Measurements from ENCODE around the gene SPATA21.

DNA sequence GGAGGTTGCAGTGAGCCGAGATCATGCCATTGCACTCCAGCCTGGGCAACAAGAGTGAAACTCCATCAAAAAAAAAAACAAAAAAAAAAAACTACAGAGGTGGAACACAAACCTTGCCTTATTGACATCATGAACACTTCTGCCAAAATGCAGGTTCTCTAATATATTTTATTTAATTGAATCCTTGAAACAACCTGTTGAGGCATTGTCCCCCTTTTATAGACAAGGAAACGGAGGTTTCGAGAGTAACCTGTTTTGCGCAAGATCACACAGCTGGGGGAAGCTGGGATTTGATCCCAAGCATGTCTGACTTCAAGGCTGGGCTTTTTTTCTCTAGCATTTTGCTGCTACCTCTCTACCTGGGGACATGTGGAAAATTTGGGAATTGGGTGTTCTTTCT is 67.4 kb downstream of the SPATA21 start:
- TF ChIP-seq, protein P1, sequence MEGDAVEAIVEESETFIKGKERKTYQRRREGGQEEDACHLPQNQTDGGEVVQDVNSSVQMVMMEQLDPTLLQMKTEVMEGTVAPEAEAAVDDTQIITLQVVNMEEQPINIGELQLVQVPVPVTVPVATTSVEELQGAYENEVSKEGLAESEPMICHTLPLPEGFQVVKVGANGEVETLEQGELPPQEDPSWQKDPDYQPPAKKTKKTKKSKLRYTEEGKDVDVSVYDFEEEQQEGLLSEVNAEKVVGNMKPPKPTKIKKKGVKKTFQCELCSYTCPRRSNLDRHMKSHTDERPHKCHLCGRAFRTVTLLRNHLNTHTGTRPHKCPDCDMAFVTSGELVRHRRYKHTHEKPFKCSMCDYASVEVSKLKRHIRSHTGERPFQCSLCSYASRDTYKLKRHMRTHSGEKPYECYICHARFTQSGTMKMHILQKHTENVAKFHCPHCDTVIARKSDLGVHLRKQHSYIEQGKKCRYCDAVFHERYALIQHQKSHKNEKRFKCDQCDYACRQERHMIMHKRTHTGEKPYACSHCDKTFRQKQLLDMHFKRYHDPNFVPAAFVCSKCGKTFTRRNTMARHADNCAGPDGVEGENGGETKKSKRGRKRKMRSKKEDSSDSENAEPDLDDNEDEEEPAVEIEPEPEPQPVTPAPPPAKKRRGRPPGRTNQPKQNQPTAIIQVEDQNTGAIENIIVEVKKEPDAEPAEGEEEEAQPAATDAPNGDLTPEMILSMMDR (IDR thresholded peaks at IDR 0.05; ENCODE audit: poor library complexity, severe bottlenecking), result no peak
- TF ChIP-seq, protein P2, sequence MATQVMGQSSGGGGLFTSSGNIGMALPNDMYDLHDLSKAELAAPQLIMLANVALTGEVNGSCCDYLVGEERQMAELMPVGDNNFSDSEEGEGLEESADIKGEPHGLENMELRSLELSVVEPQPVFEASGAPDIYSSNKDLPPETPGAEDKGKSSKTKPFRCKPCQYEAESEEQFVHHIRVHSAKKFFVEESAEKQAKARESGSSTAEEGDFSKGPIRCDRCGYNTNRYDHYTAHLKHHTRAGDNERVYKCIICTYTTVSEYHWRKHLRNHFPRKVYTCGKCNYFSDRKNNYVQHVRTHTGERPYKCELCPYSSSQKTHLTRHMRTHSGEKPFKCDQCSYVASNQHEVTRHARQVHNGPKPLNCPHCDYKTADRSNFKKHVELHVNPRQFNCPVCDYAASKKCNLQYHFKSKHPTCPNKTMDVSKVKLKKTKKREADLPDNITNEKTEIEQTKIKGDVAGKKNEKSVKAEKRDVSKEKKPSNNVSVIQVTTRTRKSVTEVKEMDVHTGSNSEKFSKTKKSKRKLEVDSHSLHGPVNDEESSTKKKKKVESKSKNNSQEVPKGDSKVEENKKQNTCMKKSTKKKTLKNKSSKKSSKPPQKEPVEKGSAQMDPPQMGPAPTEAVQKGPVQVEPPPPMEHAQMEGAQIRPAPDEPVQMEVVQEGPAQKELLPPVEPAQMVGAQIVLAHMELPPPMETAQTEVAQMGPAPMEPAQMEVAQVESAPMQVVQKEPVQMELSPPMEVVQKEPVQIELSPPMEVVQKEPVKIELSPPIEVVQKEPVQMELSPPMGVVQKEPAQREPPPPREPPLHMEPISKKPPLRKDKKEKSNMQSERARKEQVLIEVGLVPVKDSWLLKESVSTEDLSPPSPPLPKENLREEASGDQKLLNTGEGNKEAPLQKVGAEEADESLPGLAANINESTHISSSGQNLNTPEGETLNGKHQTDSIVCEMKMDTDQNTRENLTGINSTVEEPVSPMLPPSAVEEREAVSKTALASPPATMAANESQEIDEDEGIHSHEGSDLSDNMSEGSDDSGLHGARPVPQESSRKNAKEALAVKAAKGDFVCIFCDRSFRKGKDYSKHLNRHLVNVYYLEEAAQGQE (IDR thresholded peaks at IDR 0.05; ENCODE audit: borderline replicate concordance), result no peak
- TF ChIP-seq SMC3 (conservative IDR thresholded peaks at IDR 0.05; ENCODE audit: poor library complexity), result no peak

Data from neural cell (in vitro differentiated cells).